NCI-H2107 treated with DMSO at 0.1 percent for 48 hours (cell line): ENCODE results near the gene NBEA.
A peak's percentile ranks its signal among the peaks of the same experiment; 100 is the strongest.

Source experiments
- DNase-seq: peaks from one replicate; lab custom pipeline; 2025; ENCODE audit not compliant: unreplicated experiment; lab: John Stamatoyannopoulos, UW

Gene NBEA

GRCh38 chr13:35162420-35162819 lies 220.3 kb downstream of the NBEA start:
- no peak for DNase-seq

GRCh38 chr13:35163674-35164073 lies 221.6 kb downstream of the NBEA start:
- no peak for DNase-seq

GRCh38 chr13:35164324-35164932 lies 222.4 kb downstream of the NBEA start:
- peak; percentile 73 for DNase-seq

GRCh38 chr13:35165205-35165604 lies 223.1 kb downstream of the NBEA start:
- DNase-seq, result no peak

GRCh38 chr13:35179494-35179893 lies 237.4 kb downstream of the NBEA start:
- DNase-seq, result no peak

GRCh38 chr13:35179920-35180663 lies 238.0 kb downstream of the NBEA start:
- DNase-seq, result no peak

- no peak for DNase-seq
These were observed 248.2 kb downstream of the NBEA start for GRCh38 chr13:35190241-35190640.

GRCh38 chr13:35191883-35192282 lies 249.8 kb downstream of the NBEA start:
- DNase-seq, result no peak

- DNase-seq, result no peak
These were observed 256.6 kb downstream of the NBEA start for GRCh38 chr13:35198613-35199200.

- no peak for DNase-seq
These were observed 266.5 kb downstream of the NBEA start for GRCh38 chr13:35208587-35208986.

GRCh38 chr13:35210261-35210660 lies 268.2 kb downstream of the NBEA start:
- no peak for DNase-seq

- DNase-seq, result no peak
These were observed 269.9 kb downstream of the NBEA start for GRCh38 chr13:35211949-35212348.

- DNase-seq, result no peak
These were observed 271.8 kb downstream of the NBEA start for GRCh38 chr13:35213911-35214310.

GRCh38 chr13:35216131-35216530 lies 274.1 kb downstream of the NBEA start:
- DNase-seq, result no peak

GRCh38 chr13:35219021-35219420 lies 277.0 kb downstream of the NBEA start:
- no peak for DNase-seq

GRCh38 chr13:35225159-35225558 lies 283.1 kb downstream of the NBEA start:
- DNase-seq, result no peak

- no peak for DNase-seq
These were observed 283.5 kb downstream of the NBEA start for GRCh38 chr13:35225582-35225981.

- DNase-seq, result no peak
These were observed 286.5 kb downstream of the NBEA start for GRCh38 chr13:35228536-35228935.

GRCh38 chr13:35231426-35231825 lies 289.4 kb downstream of the NBEA start:
- no peak for DNase-seq

- DNase-seq, result no peak
These were observed 296.2 kb downstream of the NBEA start for GRCh38 chr13:35238274-35238673.

- no peak for DNase-seq
These were observed 310.6 kb downstream of the NBEA start for GRCh38 chr13:35252536-35253205.

GRCh38 chr13:35255241-35255640 lies 313.2 kb downstream of the NBEA start:
- no peak for DNase-seq
